LNCAP (cell line): ENCODE results near the gene KIFC3.

Source experiments
- CTCF ChIP-seq: fragments of 450-650 bp; IDR thresholded peaks from 2 replicates; pipeline ENCODE4 v1.5.1; 2017; ENCODE audit warnings: mild to moderate bottlenecking

Gene KIFC3

GRCh38 chr16:57821149-57821971, 19.1 kb upstream of the KIFC3 start:
- TF ChIP-seq CTCF = no peak

- no peak for TF ChIP-seq CTCF
These were observed 16.2 kb upstream of the KIFC3 start for GRCh38 chr16:57818377-57819064.

- no peak for TF ChIP-seq CTCF
These were observed 15.4 kb upstream of the KIFC3 start for GRCh38 chr16:57817680-57818079.

- TF ChIP-seq CTCF = no peak
These were observed 13.9 kb upstream of the KIFC3 start for GRCh38 chr16:57815987-57816745.

GRCh38 chr16:57814896-57815295, 12.6 kb upstream of the KIFC3 start:
- no peak for TF ChIP-seq CTCF

- TF ChIP-seq CTCF = no peak
These were observed 11.2 kb upstream of the KIFC3 start for GRCh38 chr16:57813466-57813865.

GRCh38 chr16:57810197-57811031, 8.1 kb upstream of the KIFC3 start:
- no peak for TF ChIP-seq CTCF
